Hepatocyte (in vitro differentiated cells): ENCODE data around the gene SLC16A6. TPM values are rescaled to one million over a fixed set of nuclear protein-coding genes. Genes with fewer than 3 reads are reported as not detected.

Experiments
- DNase-seq: peaks from one replicate; pipeline ENCODE4 v3.0.0-alpha.2; 2016; ENCODE audit warnings: low spot score
- H2AFZ ChIP-seq: fragments of 200-600 bp; sonication (generic); 2 replicates; pipeline ENCODE4 v1.6.0; 2016; ENCODE audit warnings: antibody characterized with exemption, mild to moderate bottlenecking
- H3K27ac ChIP-seq: fragments of 200-600 bp; sonication (generic); 2 replicates; pipeline ENCODE4 v1.5.1; 2016; ENCODE audit warnings: mild to moderate bottlenecking
- H3K27me3 ChIP-seq: fragments of 200-600 bp; sonication (generic); 2 replicates; pipeline ENCODE4 v1.6.1; 2016
- H3K36me3 ChIP-seq: fragments of 200-600 bp; sonication (generic); replicated peaks from 2 replicates; pipeline ENCODE4 v1.5.1; 2016; ENCODE audit warnings: low read depth; ENCODE audit not compliant: insufficient read depth
- H3K4me1 ChIP-seq: fragments of 200-600 bp; sonication (generic); 2 replicates; pipeline ENCODE4 v1.5.1; 2016; ENCODE audit warnings: mild to moderate bottlenecking, moderate library complexity; ENCODE audit not compliant: insufficient read depth
- H3K4me2 ChIP-seq: fragments of 200-600 bp; sonication (generic); 2 replicates; pipeline ENCODE4 v1.6.0; 2016
- H3K4me3 ChIP-seq: fragments of 200-600 bp; sonication (generic); 2 replicates; pipeline ENCODE4 v1.5.1; 2016; ENCODE audit warnings: mild to moderate bottlenecking
- H3K79me2 ChIP-seq: fragments of 200-600 bp; sonication (generic); 2 replicates; pipeline ENCODE4 v1.6.0; 2017; ENCODE audit warnings: mild to moderate bottlenecking
- H3K9me2 ChIP-seq: fragments of 200-600 bp; sonication (generic); replicated peaks from 2 replicates; pipeline ENCODE4 v1.6.0; 2017; ENCODE audit warnings: mild to moderate bottlenecking; ENCODE audit not compliant: insufficient read depth
- H3K9me3 ChIP-seq: fragments of 200-600 bp; sonication (generic); 2 replicates; pipeline ENCODE4 v1.5.1; 2016; ENCODE audit warnings: low read depth, mild to moderate bottlenecking
- H4K20me1 ChIP-seq: fragments of 200-600 bp; sonication (generic); 2 replicates; pipeline ENCODE4 v1.6.0; 2016; ENCODE audit warnings: mild to moderate bottlenecking; ENCODE audit not compliant: insufficient read depth, poor library complexity, severe bottlenecking
- EZH2 ChIP-seq: fragments of 200-600 bp; sonication (generic); IDR thresholded peaks from 2 replicates; pipeline ENCODE4 v1.6.1; 2016; ENCODE audit warnings: antibody characterized with exemption, mild to moderate bottlenecking, borderline replicate concordance
- EZH2phosphoT487 ChIP-seq: fragments of 200-600 bp; sonication (generic); IDR thresholded peaks from one replicate; pipeline ENCODE4 v1.6.1; 2018; ENCODE audit warnings: antibody characterized with exemption, mild to moderate bottlenecking, low read depth, moderate library complexity; ENCODE audit not compliant: unreplicated experiment, severe bottlenecking
- WGBS: methylation state at CpG from one replicate; pipeline ENCODE4 v1.1.6; 2016; ENCODE audit warnings: low lambda C conversion rate; ENCODE audit errors: missing lambda C conversion rate; 5-methylcytosine and 5-hydroxymethylcytosine counted together
- polyA plus RNA-seq: library from polyadenylated mRNA; unstranded; fragments of >200 nt; fragmentation: Nextera tagmentation; extraction: Ambion mirVana; gene quantifications from 2 replicates; pipeline ENCODE4 v1.2.1, GENCODE V29; 2016
- total RNA-seq: library from RNA; depleted of rRNA; stranded (reverse); fragments of >200 nt; gene quantifications from 2 replicates; pipeline ENCODE4 v1.2.3, GENCODE V29; 2014
- TF ChIP-seq, protein P1 (sequence below): fragments of 200-600 bp; sonication (generic); IDR thresholded peaks from 2 replicates; pipeline ENCODE4 v1.5.1; 2016; ENCODE audit warnings: antibody characterized with exemption, mild to moderate bottlenecking; ENCODE audit not compliant: poor library complexity

SLC16A6 gene
- total and polyA plus RNA-seq, 2 experiments from 2014 or later = 0.06 TPM; not detected in 1

DNA sequence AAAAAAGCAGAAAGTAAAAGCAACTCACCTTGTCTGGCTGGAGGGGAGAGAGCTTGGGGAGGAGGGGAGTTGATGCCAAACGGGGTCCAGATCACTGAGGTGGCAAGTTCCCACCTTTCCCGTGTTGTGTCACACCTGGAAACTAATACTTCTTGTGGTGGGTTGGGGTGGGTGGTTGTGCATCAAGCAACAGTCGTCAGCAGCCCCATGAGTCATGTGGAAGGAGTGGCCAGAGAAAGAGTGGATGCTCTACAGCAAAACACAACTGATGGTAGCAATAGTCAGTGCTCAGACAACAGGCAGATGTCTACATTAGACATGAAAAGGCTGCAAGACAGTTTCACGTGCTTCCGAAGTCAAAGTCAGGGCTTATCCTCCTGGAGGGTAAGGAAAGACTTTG lies 35.8 kb upstream of the SLC16A6 start:
- WGBS = 87% methylated on average over 5 of the region's 5 CpGs
- H4K20me1 ChIP-seq = no peaks in the 10 kb centered on the region
- H3K27ac ChIP-seq = no peak overlapping the region

DNA sequence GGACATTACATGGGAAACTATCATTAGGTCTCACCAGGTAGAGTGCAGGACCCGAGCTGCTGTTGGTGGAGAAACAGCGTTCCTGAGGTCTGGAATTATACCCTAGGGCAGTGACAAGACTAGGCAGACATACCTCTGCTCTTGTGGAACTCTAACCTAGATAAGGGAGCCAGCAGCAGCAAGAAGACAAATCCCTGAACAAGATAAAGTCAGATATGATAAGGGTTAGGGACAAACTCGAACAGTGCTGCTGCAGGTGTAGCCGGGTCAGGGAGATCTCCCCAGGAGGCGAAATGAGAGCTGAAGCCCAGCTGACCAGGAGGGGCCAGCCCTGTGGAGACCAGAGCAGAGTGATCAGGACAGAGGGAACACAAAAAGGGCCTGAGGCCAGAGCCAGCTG lies 35.0 kb upstream of the SLC16A6 start:
- no peaks in the 10 kb centered on the region for H3K9me2 ChIP-seq
- no peaks in the 10 kb centered on the region for H3K4me1 ChIP-seq
- H3K4me3 ChIP-seq = no peak overlapping the region
- H3K4me2 ChIP-seq = no peak overlapping the region
- H3K27me3 ChIP-seq = no peaks in the 10 kb centered on the region
- 29% methylated on average over 5 of the region's 5 CpGs for WGBS
- H4K20me1 ChIP-seq = no peaks in the 10 kb centered on the region
- DNase-seq = no peak
- no peaks in the 10 kb centered on the region for H3K36me3 ChIP-seq
- H2AFZ ChIP-seq = no peak overlapping the region
- H3K27ac ChIP-seq = no peak overlapping the region
- no peaks in the 10 kb centered on the region for H3K9me3 ChIP-seq
- TF ChIP-seq EZH2phosphoT487 (no peak), EZH2 (no peak)
- TF ChIP-seq, protein P1, sequence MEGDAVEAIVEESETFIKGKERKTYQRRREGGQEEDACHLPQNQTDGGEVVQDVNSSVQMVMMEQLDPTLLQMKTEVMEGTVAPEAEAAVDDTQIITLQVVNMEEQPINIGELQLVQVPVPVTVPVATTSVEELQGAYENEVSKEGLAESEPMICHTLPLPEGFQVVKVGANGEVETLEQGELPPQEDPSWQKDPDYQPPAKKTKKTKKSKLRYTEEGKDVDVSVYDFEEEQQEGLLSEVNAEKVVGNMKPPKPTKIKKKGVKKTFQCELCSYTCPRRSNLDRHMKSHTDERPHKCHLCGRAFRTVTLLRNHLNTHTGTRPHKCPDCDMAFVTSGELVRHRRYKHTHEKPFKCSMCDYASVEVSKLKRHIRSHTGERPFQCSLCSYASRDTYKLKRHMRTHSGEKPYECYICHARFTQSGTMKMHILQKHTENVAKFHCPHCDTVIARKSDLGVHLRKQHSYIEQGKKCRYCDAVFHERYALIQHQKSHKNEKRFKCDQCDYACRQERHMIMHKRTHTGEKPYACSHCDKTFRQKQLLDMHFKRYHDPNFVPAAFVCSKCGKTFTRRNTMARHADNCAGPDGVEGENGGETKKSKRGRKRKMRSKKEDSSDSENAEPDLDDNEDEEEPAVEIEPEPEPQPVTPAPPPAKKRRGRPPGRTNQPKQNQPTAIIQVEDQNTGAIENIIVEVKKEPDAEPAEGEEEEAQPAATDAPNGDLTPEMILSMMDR = no peak
- no peaks in the 10 kb centered on the region for H3K79me2 ChIP-seq

More for the DNA sequence above, 35.8 kb upstream of the SLC16A6 start:
- Histone ChIP-seq H3K9me3 (no peaks in the 10 kb centered on the region), H3K36me3 (no peaks in the 10 kb centered on the region), H3K4me3 (no peak overlapping the region), H3K79me2 (no peaks in the 10 kb centered on the region), H3K27me3 (no peaks in the 10 kb centered on the region), H3K4me1 (no peaks in the 10 kb centered on the region), H3K4me2 (no peak overlapping the region), H3K9me2 (no peaks in the 10 kb centered on the region), H2AFZ (no peak overlapping the region)
- TF ChIP-seq EZH2 (no peak), EZH2phosphoT487 (no peak)
- TF ChIP-seq, protein P1 = no peak
- no peak for DNase-seq

DNA sequence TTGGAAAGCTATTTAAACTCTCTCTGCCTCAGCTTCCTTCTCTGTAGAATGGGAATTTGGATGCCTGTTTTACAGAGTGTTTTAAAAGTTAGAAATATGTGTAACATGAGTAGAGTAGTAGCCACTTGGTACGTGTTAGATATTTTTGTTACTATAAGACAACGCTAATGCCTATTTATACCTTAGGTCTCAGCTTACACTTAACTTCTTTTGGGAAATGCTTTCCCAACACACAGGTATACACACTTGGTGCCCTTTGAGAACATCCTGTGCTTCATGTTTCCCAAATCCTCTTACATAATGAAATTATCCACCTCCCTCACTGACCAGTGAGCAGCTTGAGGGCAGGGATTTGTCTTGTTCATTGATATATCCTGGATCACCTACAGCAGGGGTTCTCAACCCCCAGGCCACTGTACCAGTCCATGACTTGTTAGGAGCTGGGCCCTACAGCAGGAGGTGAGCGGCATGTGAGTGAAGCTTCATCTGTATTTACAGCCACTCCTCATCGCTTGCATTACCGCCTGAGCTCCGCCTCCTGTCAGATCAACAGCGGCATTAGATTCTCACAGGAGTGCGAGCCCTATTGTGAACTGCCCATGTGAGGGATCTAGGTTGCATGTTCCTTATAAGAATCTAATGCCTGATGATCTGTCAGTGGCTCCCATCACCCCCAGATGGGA lies 33.9 kb upstream of the SLC16A6 start:
- WGBS = 94% methylated on average over 8 of the region's 8 CpGs
- no peak for DNase-seq
- TF ChIP-seq EZH2 = no peak
- TF ChIP-seq, protein P1 = no peak
- no peak for TF ChIP-seq EZH2phosphoT487

More for the DNA sequence above, 33.9 kb upstream of the SLC16A6 start:
- H3K36me3 ChIP-seq = no peaks in the 10 kb centered on the region
- H4K20me1 ChIP-seq = no peaks in the 10 kb centered on the region
- no peak overlapping the region for H2AFZ ChIP-seq
- no peak overlapping the region for H3K4me2 ChIP-seq
- no peak overlapping the region for H3K27ac ChIP-seq
- H3K9me2 ChIP-seq = no peaks in the 10 kb centered on the region
- H3K4me1 ChIP-seq = no peaks in the 10 kb centered on the region
- H3K27me3 ChIP-seq = no peaks in the 10 kb centered on the region
- H3K9me3 ChIP-seq = no peaks in the 10 kb centered on the region
- H3K79me2 ChIP-seq = no peaks in the 10 kb centered on the region
- no peak overlapping the region for H3K4me3 ChIP-seq
